ENCODE measurements around the gene FIGN.

The FIGN gene

DNA sequence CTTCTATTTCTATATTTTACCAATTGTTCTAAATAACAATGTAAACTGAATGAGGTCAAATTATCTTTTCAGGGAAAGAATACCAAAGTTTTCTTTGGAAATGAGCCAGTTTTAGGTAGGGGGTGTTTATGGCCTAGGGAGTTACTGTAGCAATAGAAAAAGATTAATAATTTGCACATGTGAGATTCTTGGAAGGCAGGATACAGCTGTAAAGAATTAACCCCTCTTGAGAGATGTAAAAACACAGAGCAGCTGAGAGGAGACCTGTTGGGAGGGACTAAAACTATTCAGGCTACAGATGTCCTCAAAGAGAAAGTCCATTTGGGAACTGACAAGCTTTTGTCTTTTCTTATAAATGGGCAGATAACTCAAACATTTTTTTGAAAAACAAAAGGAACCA, 182.2 kb downstream of the FIGN start:
- DNase-seq, result no peak

DNA sequence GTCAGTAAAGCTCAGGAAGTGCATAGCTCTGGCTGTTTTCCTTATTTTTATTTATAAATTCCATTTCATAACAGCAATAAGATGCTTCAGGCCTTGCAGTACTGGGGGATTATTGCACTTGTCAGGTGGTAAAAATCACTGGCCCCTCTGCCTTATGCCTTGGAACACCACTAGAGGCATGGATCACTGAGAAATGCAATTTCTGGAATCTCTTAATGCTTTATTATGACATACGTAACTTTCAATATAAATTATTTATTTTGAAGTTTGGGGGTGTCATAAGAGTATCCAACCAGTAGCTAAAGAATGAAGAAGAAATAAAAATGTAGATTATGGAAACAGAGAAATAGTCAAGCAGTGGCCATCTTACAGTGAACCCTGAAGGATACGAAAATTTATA, 183.1 kb downstream of the FIGN start:
- no peak for DNase-seq

- no peak for DNase-seq
Measured at GRCh38 chr2:163551616-163552373, 184.0 kb downstream of the FIGN start.

- no peak for DNase-seq
Measured at GRCh38 chr2:163548970-163549369, 186.8 kb downstream of the FIGN start.
